ACC112 (cell line): ENCODE measurements around the gene DTD2.
"Not testable (repeated sequence)": the region's sequence is repeated elsewhere in the genome, so short reads cannot be mapped to it uniquely, and the experiment has no call there.

Experiments
- H2AFZ ChIP-seq: fragments of 200-600 bp; sonication (generic); one replicate; pipeline ENCODE4 v1.6.0; 2017; ENCODE audit warnings: antibody characterized with exemption, low read length; ENCODE audit not compliant: unreplicated experiment
- H3K27ac ChIP-seq: fragments of 200-600 bp; sonication (generic); 2 replicates; pipeline ENCODE4 v1.5.1; 2014; ENCODE audit warnings: low read depth, mild to moderate bottlenecking, antibody characterized with exemption, low read length, moderate library complexity
- H3K27me3 ChIP-seq: fragments of 200-600 bp; sonication (generic); 2 replicates; pipeline ENCODE4 v1.6.1; 2014; ENCODE audit warnings: mild to moderate bottlenecking, antibody characterized with exemption, low read length, moderate library complexity, mixed read lengths; ENCODE audit not compliant: insufficient read depth
- H3K36me3 ChIP-seq: fragments of 200-600 bp; sonication (generic); 2 replicates; pipeline ENCODE4 v1.6.1; 2016; ENCODE audit warnings: mild to moderate bottlenecking, antibody characterized with exemption, low read length, moderate library complexity, mixed read lengths; ENCODE audit not compliant: insufficient read depth
- H3K4me1 ChIP-seq: fragments of 200-600 bp; sonication (generic); one replicate; pipeline ENCODE4 v1.6.1; 2016; ENCODE audit warnings: low read length, mixed read lengths; ENCODE audit not compliant: insufficient read depth, unreplicated experiment, control insufficient read depth
- H3K4me3 ChIP-seq: fragments of 200-600 bp; sonication (generic); 2 replicates; pipeline ENCODE4 v1.5.1; 2014; ENCODE audit warnings: mild to moderate bottlenecking, low read depth, low read length
- H3K79me2 ChIP-seq: fragments of 200-600 bp; sonication (generic); one replicate; pipeline ENCODE4 v1.6.0; 2016; ENCODE audit warnings: low read length; ENCODE audit not compliant: control insufficient read depth, unreplicated experiment, insufficient read depth

DTD2 gene

DNA sequence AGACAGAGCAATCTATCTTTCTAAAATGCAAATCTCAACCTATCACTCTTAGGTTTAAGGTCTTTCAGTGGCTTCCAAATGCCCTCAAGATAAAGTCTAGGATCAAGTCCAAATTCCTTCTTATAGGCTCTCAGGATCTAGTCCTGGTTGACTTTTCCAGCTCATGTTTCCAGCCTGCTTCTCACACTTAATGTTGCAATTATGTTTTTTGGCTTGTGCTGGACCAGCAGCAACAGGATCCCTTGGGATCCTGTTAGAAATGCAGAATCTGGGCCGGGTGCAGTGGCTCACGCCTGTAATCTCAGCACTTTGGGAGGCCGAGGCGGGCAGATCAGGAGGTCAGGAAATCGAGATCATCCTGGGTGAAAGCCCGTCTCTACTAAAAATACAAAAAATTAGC lies 19.9 kb upstream of the DTD2 start:
- Histone ChIP-seq H3K36me3 (no peaks in the 10 kb centered on the region), H2AFZ (no peak overlapping the region), H3K4me1 (no peaks in the 10 kb centered on the region), H3K79me2 (no peaks in the 10 kb centered on the region), H3K4me3 (no peak overlapping the region), H3K27ac (no peak overlapping the region), H3K27me3 (peaks cover 13% of the 10 kb centered on the region; the same call in 1 of the 2 replicates)

DNA sequence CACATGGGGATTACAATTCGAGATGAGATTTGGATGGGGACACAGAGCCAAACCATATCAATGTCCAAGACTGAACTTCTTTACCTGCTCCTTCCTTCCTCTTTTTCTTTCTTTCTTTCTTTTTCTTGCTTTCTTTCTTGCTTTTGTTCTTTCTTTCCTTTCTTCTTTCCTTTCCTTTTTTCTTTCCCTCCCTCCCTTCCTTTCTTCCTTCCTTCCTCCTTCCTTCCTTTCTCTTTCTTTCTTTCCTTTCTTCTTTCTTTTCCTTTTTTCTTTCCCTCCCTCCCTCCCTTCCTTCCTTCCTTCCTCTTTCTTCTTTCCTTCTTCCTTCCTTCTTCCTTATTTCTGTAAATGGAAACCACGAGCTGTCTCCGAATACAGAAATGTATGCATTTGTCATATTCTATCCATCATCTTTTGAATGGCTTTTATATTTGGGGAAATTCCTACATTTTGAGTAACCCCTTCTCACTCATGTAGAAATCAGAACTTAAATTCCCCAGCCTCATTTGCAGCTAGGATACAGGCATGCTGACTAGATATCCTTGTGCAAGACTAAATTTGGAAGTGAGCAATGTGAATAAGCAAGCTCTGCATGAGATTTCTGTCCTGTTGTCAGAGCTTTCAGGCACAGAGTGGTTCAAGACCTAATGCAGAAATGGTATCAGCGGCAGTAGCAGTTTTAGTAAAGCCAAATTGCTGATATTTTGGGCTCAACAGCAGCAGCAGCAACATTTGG lies 19.0 kb upstream of the DTD2 start:
- H3K79me2 ChIP-seq, result no peaks in the 10 kb centered on the region
- no peak overlapping the region for H3K27ac ChIP-seq
- H3K27me3 ChIP-seq, result peaks cover 13% of the 10 kb centered on the region; the same call in 1 of the 2 replicates
- H2AFZ ChIP-seq, result no peak overlapping the region
- H3K4me1 ChIP-seq, result no peaks in the 10 kb centered on the region
- no peak overlapping the region for H3K4me3 ChIP-seq
- no peaks in the 10 kb centered on the region for H3K36me3 ChIP-seq

DNA sequence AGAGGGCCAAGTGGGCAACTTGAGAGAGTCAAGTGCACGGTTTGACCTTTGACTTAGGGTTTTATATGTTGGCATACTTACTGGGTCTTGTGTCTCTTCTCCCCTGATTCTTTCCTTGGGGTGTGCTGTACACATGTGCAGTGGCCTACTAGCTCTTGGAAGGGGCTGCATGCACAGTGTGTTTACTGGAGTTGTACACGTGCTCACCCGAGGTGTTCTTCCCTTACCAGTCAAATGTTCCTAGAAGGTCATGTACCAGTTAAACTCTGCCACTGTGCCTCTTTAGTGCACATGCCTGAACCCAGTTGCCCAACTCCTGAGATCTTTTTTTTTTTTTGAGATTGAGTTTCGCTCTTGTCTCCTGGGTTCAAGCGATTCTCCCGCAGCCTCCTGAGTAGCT lies 9.2 kb upstream of the DTD2 start:
- no peak overlapping the region for H3K27ac ChIP-seq
- no peak overlapping the region for H2AFZ ChIP-seq
- H3K4me3 ChIP-seq, result no peak overlapping the region
- no peaks in the 10 kb centered on the region for H3K36me3 ChIP-seq
- no peaks in the 10 kb centered on the region for H3K79me2 ChIP-seq
- peaks cover 5% of the 10 kb centered on the region for H3K4me1 ChIP-seq
- H3K27me3 ChIP-seq, result no peaks in the 10 kb centered on the region

DNA sequence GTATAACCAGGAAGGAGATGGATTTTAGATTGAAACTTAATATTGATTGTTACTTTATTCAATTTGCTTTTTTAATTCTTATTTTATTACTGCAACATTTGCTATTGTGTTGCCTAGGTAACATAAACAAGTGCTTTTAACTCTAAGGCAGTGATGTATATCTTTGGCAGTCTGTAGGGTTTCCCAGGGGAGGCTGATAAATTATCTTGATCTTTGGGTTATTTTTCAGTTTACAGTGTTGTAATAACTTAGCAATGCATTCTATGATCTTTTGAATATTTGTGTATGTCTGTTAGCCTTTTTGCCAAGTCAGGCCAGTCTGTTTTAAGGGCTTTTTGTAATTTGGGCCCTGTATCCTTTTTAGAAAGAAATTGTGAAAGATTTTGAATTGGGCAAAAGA lies 7.8 kb upstream of the DTD2 start:
- H3K27ac ChIP-seq, result peak overlapping the region; percentile 63
- no peaks in the 10 kb centered on the region for H3K79me2 ChIP-seq
- no peak overlapping the region for H3K4me3 ChIP-seq
- H2AFZ ChIP-seq, result no peak overlapping the region
- peaks cover 5% of the 10 kb centered on the region for H3K4me1 ChIP-seq
- H3K36me3 ChIP-seq, result no peaks in the 10 kb centered on the region
- H3K27me3 ChIP-seq, result no peaks in the 10 kb centered on the region

DNA sequence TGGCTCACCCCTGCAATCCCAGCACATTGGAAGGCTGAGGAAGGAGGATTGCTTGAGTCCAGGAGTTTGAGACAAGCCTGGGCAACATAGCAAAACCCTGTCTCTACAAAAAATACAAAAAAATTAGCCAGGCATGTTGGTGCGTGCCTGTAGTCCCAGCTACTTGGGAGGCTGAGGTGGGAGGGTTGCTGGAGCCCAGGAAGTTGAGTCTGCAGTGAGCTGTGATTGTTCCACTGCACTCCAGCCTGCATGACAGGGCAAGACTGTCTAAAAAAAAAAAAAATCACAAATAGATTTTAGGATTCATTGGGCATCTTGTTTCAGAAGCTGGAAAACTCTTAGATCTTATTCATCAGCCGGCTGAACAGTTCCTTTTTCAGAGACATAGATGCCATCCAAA lies 5.1 kb upstream of the DTD2 start:
- H2AFZ ChIP-seq, result not testable (repeated sequence)

DNA sequence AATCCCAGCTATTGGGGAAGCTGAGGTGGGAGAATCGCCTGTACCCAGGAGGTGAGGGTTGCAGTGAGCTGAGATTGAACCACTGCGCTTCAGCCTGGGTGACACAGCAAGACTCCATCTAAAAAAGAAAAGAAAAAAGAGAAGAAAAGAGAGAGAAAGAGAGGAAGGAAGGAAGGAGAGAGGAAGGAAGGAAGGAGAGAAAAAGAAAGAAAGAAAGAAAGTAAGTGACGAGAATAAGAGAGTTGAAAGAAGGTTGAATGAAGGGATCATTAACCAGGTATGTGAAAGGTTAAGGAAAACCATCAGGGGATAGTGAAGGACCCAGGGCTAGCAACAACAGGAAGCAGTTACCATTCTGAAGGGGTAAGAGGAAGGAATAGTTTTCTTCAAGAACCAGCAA lies 4.2 kb upstream of the DTD2 start:
- Histone ChIP-seq H3K36me3 (no peaks in the 10 kb centered on the region), H3K27ac (no peak overlapping the region), H3K27me3 (no peaks in the 10 kb centered on the region), H3K79me2 (no peaks in the 10 kb centered on the region), H3K4me3 (no peak overlapping the region), H3K4me1 (peaks cover 10% of the 10 kb centered on the region), H2AFZ (no peak overlapping the region)

More for the DNA sequence above, 5.1 kb upstream of the DTD2 start:
- not testable (repeated sequence) for H3K27ac ChIP-seq, H3K79me2 ChIP-seq, H3K36me3 ChIP-seq, H3K27me3 ChIP-seq, H3K4me3 ChIP-seq, H3K4me1 ChIP-seq

DNA sequence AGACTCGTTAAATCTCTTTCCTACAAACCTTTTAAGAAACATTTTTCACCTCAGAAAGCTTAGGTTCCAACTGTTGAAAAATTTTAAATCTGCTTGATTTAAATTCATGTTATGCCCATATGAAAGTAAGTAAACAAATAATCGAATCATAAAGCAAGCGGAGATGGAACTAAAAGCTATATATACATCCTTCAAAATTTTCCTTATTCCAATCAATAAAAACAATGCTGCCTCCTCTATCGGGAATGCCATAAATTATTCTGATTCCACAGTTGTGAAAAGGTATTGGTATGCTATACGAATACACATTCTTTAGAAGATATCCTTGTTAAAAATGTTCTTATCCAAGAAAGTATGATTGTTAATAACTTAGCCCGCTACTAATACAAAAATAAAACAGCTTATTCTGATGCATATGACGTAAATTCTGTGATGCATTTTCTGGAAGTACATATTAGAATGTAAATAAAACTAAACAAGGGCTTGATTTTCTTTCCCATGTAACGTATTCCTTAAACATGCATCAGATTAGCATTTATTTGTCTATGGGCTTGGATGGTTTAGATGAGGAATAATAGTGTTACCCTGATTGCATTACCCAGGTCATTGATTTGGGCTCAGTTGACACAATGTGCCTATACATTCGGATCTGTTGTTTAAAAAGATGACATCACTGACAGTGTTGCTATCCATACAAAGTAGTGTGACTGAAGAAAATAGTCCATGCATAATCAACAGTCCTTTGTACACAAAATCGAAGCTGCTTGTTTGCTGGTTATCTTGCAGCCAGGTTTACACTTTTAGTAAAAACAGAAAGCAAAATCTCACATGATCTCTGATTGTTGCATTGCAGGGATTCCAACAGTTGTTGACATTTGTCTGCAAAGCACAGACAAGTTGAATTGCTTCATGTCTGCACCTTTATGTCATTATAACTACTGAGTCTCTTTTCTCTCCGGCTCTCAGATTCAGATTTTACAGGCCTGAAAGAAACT lies 656 bp upstream of the DTD2 start:
- no peaks in the 10 kb centered on the region for H3K36me3 ChIP-seq
- no peak overlapping the region for H3K27ac ChIP-seq

DNA sequence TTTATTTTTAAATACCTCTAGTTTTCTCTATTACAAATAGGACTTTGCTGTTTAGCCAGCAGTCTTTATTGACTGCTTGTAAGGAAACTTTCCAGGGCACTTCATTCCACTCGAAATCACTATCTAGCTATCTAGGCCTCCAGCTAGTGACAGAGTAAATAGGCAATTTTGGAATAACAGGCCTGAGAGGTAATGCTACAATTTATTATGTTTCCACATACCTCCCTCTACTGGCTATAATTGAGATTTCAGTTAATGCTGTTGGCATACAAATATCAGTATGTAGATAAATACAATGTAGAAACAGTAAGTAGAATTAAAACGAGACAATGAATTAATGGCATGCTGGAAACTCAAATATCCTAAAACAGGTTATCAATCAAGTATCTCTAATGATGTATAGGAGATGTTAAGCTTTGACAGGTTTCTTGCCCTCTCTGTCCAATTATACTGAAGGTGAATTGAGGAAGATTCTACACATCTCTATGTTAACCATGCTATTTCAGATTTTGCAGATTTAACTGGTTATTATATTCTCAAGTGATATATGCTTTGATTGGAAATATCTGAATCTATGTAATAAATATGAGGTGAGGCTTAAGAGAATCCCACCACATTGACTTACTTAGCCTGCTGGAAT lies 7.2 kb downstream of the DTD2 start:
- no peak overlapping the region for H3K27ac ChIP-seq
- peaks cover 3% of the 10 kb centered on the region for H3K79me2 ChIP-seq
- H3K4me1 ChIP-seq, result peaks cover 2% of the 10 kb centered on the region
- no peaks in the 10 kb centered on the region for H3K27me3 ChIP-seq
- H3K36me3 ChIP-seq, result 0 out of 2 replicates have a peak, but pooled peaks cover 12% of the 10 kb centered on the region
- H3K4me3 ChIP-seq, result no peak overlapping the region
- H2AFZ ChIP-seq, result no peak overlapping the region

More for the DNA sequence above, 656 bp upstream of the DTD2 start:
- no peaks in the 10 kb centered on the region for H3K27me3 ChIP-seq
- peaks cover 13% of the 10 kb centered on the region for H3K4me1 ChIP-seq
- H3K4me3 ChIP-seq, result peak overlapping the region; percentile 82
- peak overlapping the region; percentile 95 for H2AFZ ChIP-seq
- peaks cover 8% of the 10 kb centered on the region for H3K79me2 ChIP-seq

DNA sequence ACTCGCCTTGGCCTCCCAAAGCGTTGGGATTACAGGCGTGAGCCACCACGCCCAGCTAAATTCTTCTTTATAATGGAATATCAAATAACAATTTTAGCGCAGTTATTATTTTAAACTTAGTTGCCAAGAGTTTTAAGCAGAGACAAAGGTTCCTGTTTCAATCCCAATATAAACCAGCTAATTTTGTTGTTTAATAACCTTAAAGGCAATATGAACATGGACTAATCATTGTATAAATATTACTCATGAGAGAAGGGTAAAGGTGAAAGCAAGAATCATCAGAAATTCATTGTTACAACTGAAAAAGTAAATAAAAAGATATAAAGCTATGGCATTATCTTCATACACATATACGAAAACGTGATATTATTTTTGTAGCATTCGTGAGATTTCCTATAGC lies 8.2 kb downstream of the DTD2 start:
- no peak overlapping the region for H2AFZ ChIP-seq
- H3K36me3 ChIP-seq, result 0 out of 2 replicates have a peak, but pooled peaks cover 12% of the 10 kb centered on the region
- no peaks in the 10 kb centered on the region for H3K4me1 ChIP-seq
- no peaks in the 10 kb centered on the region for H3K79me2 ChIP-seq
- no peak overlapping the region for H3K4me3 ChIP-seq
- H3K27ac ChIP-seq, result no peak overlapping the region
- H3K27me3 ChIP-seq, result no peaks in the 10 kb centered on the region

DNA sequence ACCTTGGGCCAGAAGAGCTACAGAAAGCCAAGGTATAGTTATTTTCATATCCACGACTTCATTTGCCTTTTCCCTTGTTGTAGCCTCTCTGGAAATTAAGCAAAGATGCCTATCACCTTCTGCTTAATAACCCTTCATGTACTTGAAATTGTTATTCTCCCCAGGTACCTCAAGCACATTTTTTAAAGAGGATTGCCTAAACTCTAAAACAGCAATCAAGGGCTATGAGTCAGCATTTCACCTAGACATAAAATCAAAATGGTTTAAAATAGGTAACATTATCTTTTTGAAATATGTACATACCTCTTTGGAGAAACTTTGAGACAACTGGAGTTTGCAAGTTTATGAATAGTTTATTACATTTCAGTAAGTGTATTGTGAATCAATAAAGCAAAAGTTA lies 11.6 kb downstream of the DTD2 start:
- Histone ChIP-seq H3K36me3 (0 out of 2 replicates have a peak, but pooled peaks cover 11% of the 10 kb centered on the region), H3K4me3 (no peak overlapping the region), H3K27me3 (no peaks in the 10 kb centered on the region), H3K27ac (no peak overlapping the region), H3K79me2 (no peaks in the 10 kb centered on the region), H2AFZ (no peak overlapping the region), H3K4me1 (peaks cover 11% of the 10 kb centered on the region)
